ENCODE results near the gene PAOX.

GRCh38 chr10:133356549-133357284 is 22.3 kb upstream of the PAOX start:
- TF ChIP-seq, protein P1, sequence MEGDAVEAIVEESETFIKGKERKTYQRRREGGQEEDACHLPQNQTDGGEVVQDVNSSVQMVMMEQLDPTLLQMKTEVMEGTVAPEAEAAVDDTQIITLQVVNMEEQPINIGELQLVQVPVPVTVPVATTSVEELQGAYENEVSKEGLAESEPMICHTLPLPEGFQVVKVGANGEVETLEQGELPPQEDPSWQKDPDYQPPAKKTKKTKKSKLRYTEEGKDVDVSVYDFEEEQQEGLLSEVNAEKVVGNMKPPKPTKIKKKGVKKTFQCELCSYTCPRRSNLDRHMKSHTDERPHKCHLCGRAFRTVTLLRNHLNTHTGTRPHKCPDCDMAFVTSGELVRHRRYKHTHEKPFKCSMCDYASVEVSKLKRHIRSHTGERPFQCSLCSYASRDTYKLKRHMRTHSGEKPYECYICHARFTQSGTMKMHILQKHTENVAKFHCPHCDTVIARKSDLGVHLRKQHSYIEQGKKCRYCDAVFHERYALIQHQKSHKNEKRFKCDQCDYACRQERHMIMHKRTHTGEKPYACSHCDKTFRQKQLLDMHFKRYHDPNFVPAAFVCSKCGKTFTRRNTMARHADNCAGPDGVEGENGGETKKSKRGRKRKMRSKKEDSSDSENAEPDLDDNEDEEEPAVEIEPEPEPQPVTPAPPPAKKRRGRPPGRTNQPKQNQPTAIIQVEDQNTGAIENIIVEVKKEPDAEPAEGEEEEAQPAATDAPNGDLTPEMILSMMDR (IDR thresholded peaks at IDR 0.05), result no peak
- TF ChIP-seq EZH2 (IDR thresholded peaks at IDR 0.05; ENCODE audit: borderline replicate concordance, insufficient read depth, low read depth, low read length, poor library complexity, severe bottlenecking), result no peak
